ENCODE measurements around the gene ZMYND8.
"Not testable (repeated sequence)": the region's sequence is repeated elsewhere in the genome, so short reads cannot be mapped to it uniquely, and the experiment has no call there.

ZMYND8 gene

GRCh38 chr20:47356526-47357295, at the start of gene ZMYND8:
TSS of gene ZMYND8 (minus strand) at chr20:47356699. CDS start at chr20:47356670, 29 bp downstream.
- DNase-seq (ENCODE audit: low read depth in 2 of 2): peak; percentile 72 to 94

GRCh38 chr20:47405775-47406325, 49.4 kb upstream of the ZMYND8 start:
- no peak for DNase-seq (ENCODE audit: low read depth in 2 of 2)

GRCh38 chr20:47400685-47401084, 44.2 kb upstream of the ZMYND8 start:
- DNase-seq (ENCODE audit: low read depth in 2 of 2): no peak

- DNase-seq (ENCODE audit: low read depth in 2 of 2): no peak
These were observed 41.3 kb upstream of the ZMYND8 start for GRCh38 chr20:47397652-47398301.

- no peak for DNase-seq (ENCODE audit: low read depth in 2 of 2)
These were observed 40.4 kb upstream of the ZMYND8 start for GRCh38 chr20:47396762-47397476.

- DNase-seq (ENCODE audit: low read depth in 2 of 2): not testable (repeated sequence)
These were observed 37.5 kb upstream of the ZMYND8 start for GRCh38 chr20:47393796-47394514.

- no peak for DNase-seq (ENCODE audit: low read depth in 2 of 2)
These were observed 36.2 kb upstream of the ZMYND8 start for GRCh38 chr20:47392721-47393073.

- DNase-seq (ENCODE audit: low read depth in 2 of 2): no peak
These were observed 35.7 kb upstream of the ZMYND8 start for GRCh38 chr20:47392015-47392720.

GRCh38 chr20:47391276-47392010, 34.9 kb upstream of the ZMYND8 start:
- no peak for DNase-seq (ENCODE audit: low read depth in 2 of 2)

- DNase-seq (ENCODE audit: low read depth in 2 of 2): no peak
These were observed 33.4 kb upstream of the ZMYND8 start for GRCh38 chr20:47389867-47390347.

GRCh38 chr20:47385968-47386367, 29.5 kb upstream of the ZMYND8 start:
- DNase-seq (ENCODE audit: low read depth in 2 of 2): not testable (repeated sequence)

GRCh38 chr20:47382746-47383415, 26.4 kb upstream of the ZMYND8 start:
- no peak for DNase-seq (ENCODE audit: low read depth in 2 of 2)

- no peak for DNase-seq (ENCODE audit: low read depth in 2 of 2)
These were observed 24.0 kb upstream of the ZMYND8 start for GRCh38 chr20:47380481-47380880.

- no peak for DNase-seq (ENCODE audit: low read depth in 2 of 2)
These were observed 23.1 kb upstream of the ZMYND8 start for GRCh38 chr20:47379433-47380150.

- DNase-seq (ENCODE audit: low read depth in 2 of 2): no peak
These were observed 20.7 kb upstream of the ZMYND8 start for GRCh38 chr20:47377122-47377722.

- not testable (repeated sequence) for DNase-seq (ENCODE audit: low read depth in 2 of 2)
These were observed 19.7 kb upstream of the ZMYND8 start for GRCh38 chr20:47376096-47376643.

- DNase-seq (ENCODE audit: low read depth in 2 of 2): not testable (repeated sequence)
These were observed 17.6 kb upstream of the ZMYND8 start for GRCh38 chr20:47374121-47374520.

GRCh38 chr20:47373206-47373733, 16.8 kb upstream of the ZMYND8 start:
- DNase-seq (ENCODE audit: low read depth in 2 of 2): no peak

Data from stimulated activated CD8-positive, alpha-beta memory T cell treated with anti-CD3 and anti-CD28 coated beads, Interleukin-2, amount 100 ng/mL, for 48 hours (primary cell).